K562 (cell line): ENCODE results near the gene PROK1. TPM values are rescaled to one million over a fixed set of nuclear protein-coding genes. Genes with fewer than 3 reads are reported as not detected.
A peak's percentile ranks its signal among the peaks of the same experiment; 100 is the strongest.

ENCODE experiments used
- ARHGAP35 ChIP-seq: fragments of 450-650 bp; IDR thresholded peaks from 2 replicates; pipeline ENCODE4 v1.6.1; 2018; ENCODE audit not compliant: partially characterized antibody
- KDM1A ChIP-seq, 2 experiments: fragments of 450-650 bp; IDR thresholded peaks; 2 replicates each; pipeline ENCODE4 v1.6.1; 2016; ENCODE audit warnings: mild to moderate bottlenecking in 2 of 2
- MTF1 ChIP-seq: fragments of 250-450 bp; sonication (Bioruptor Pico); IDR thresholded peaks from 2 replicates; pipeline ENCODE4 v1.9.0; 2021; ENCODE audit warnings: moderate library complexity, mild to moderate bottlenecking, inconsistent platforms, borderline replicate concordance
- NCOA1 ChIP-seq: fragments of 450-650 bp; IDR thresholded peaks from 2 replicates; pipeline ENCODE4 v1.6.1; 2016; ENCODE audit warnings: low read depth
- RB1 ChIP-seq: fragments of 450-650 bp; IDR thresholded peaks from 2 replicates; pipeline ENCODE4 v1.6.1; 2017; ENCODE audit warnings: low read depth, mild to moderate bottlenecking
- SAP30 ChIP-seq: fragments of 200-600 bp; sonication (generic); IDR thresholded peaks from 2 replicates; pipeline ENCODE4 v1.6.1; 2012; ENCODE audit warnings: borderline replicate concordance, low read depth, mild to moderate bottlenecking, moderate library complexity, low read length, control low read depth, inconsistent platforms; ENCODE audit not compliant: insufficient read depth, poor library complexity, severe bottlenecking
- ZNF140 ChIP-seq: fragments of 250-450 bp; sonication (Bioruptor Pico); IDR thresholded peaks from 2 replicates; pipeline ENCODE4 v1.8.0; 2021; ENCODE audit warnings: moderate library complexity, mild to moderate bottlenecking, inconsistent platforms
- ZNF224 ChIP-seq: sonication (generic); formaldehyde crosslinking; IDR thresholded peaks from 2 replicates; pipeline ENCODE4 v1.8.0; 2022; ENCODE audit warnings: mild to moderate bottlenecking, missing genetic modification reagents
- polyA plus RNA-seq, 8 experiments: library from polyadenylated mRNA; depleted of rRNA in 4 of 8; stranded (reverse) in 5 of 8; unstranded in 3 of 8; fragments of >200 nt; fragmentation: Nextera tagmentation in 2 of 8; fragmentation: Illumina TruSeq in 1 of 8; extraction: Ambion mirVana in 2 of 8; extraction: Trizol in 1 of 8; gene quantifications; 2 replicates each; pipeline versions ENCODE4 v1.2.1 to v1.2.3, GENCODE V29; 2011 to 2014; ENCODE audit warnings: inconsistent platforms in 1 of 8, missing spikeins in 1 of 8
- total RNA-seq, 7 experiments: library from RNA; depleted of rRNA in 6 of 7; stranded (reverse); fragments of >200 nt in 6 of 7; fragmentation: Illumina TruSeq in 2 of 7; extraction: Trizol in 2 of 7; gene quantifications; 2 replicates each; pipeline versions ENCODE4 v1.2.1 to v1.2.3, GENCODE V29; 2011 to 2021; ENCODE audit warnings: low replicate concordance in 1 of 7
- TF ChIP-seq, protein P1 (sequence below): fragments of 250-450 bp; sonication (Bioruptor Pico); IDR thresholded peaks from 2 replicates; pipeline ENCODE4 v1.4.0; 2020
- TF ChIP-seq, protein P2 (sequence below): IDR thresholded peaks from 2 replicates; pipeline ENCODE4 v1.6.1; 2011; ENCODE audit not compliant: insufficient read length; ENCODE audit errors: extremely low read depth
- TF ChIP-seq, protein P3 (sequence below): sonication (generic); formaldehyde crosslinking; IDR thresholded peaks from 2 replicates; pipeline ENCODE4 v1.8.1; 2022; ENCODE audit warnings: missing genetic modification reagents
- TF ChIP-seq, protein P4 (sequence below): sonication (generic); formaldehyde crosslinking; IDR thresholded peaks from 2 replicates; pipeline ENCODE4 v1.8.1; 2023; ENCODE audit warnings: mild to moderate bottlenecking, missing genetic modification reagents
- TF ChIP-seq, protein P5 (sequence below), 2 experiments: fragments of 450-650 bp in 1 of 2; sonication (generic) in 1 of 2; formaldehyde crosslinking; conservative IDR thresholded peaks; 2 replicates each; pipeline versions ENCODE4 v1.4.0 to v1.8.1; 2020 to 2022; ENCODE audit warnings: mild to moderate bottlenecking in 1 of 2, missing genetic modification reagents in 1 of 2

PROK1 gene
- total and polyA plus RNA-seq, 9 of the 15 experiments (the other 6 are each of a cell fraction or from before 2014, with no cell fraction given): 0.15 TPM; not detected in 8

DNA sequence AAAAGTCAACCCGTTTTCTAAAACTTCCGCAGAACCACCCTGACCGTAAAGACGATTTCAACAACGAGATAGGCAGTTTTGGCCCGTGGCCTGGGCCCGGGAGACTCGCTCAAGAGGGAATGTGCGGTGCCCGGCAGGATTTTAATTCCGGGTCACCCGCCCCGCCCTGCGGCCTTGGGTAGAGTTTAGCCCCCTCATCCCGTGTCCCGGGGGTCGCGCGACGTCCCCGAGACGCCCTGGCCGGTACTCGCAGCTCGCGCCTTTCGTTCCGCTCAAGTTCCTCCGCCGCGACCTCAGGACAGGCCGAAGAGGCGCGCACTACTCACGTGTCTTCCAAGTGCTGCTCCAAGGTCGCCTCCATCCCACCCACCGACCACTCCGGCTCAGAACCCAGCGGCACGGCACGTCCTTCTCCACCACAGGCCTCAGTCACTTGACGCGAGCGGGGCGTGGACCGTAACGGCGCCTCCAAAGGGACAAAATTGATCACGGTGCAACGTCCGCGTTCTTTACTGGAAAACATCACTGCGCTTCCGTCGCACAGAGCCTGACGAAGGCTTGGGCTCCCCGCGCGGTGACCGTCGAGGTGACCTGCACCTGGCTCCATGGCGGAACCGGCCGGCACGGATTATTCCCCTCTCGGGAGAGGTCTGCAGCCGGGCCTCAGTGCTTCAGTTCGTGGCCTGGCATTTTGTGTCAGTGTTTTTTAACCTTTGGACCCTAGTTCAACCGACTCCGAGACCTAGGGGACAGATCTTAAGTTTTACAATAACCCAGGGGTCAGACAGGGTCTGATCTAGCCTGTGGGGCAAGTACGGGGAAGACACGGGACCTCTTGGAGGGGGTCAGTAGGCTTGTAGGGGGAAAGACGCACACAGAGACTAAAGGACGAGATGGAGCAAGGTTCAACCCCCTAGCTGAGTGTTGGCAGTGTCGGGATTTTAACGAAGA, 43.4 kb upstream of the PROK1 start, which contains the start of gene LAMTOR5 (continued):
- TF ChIP-seq, protein P1, sequence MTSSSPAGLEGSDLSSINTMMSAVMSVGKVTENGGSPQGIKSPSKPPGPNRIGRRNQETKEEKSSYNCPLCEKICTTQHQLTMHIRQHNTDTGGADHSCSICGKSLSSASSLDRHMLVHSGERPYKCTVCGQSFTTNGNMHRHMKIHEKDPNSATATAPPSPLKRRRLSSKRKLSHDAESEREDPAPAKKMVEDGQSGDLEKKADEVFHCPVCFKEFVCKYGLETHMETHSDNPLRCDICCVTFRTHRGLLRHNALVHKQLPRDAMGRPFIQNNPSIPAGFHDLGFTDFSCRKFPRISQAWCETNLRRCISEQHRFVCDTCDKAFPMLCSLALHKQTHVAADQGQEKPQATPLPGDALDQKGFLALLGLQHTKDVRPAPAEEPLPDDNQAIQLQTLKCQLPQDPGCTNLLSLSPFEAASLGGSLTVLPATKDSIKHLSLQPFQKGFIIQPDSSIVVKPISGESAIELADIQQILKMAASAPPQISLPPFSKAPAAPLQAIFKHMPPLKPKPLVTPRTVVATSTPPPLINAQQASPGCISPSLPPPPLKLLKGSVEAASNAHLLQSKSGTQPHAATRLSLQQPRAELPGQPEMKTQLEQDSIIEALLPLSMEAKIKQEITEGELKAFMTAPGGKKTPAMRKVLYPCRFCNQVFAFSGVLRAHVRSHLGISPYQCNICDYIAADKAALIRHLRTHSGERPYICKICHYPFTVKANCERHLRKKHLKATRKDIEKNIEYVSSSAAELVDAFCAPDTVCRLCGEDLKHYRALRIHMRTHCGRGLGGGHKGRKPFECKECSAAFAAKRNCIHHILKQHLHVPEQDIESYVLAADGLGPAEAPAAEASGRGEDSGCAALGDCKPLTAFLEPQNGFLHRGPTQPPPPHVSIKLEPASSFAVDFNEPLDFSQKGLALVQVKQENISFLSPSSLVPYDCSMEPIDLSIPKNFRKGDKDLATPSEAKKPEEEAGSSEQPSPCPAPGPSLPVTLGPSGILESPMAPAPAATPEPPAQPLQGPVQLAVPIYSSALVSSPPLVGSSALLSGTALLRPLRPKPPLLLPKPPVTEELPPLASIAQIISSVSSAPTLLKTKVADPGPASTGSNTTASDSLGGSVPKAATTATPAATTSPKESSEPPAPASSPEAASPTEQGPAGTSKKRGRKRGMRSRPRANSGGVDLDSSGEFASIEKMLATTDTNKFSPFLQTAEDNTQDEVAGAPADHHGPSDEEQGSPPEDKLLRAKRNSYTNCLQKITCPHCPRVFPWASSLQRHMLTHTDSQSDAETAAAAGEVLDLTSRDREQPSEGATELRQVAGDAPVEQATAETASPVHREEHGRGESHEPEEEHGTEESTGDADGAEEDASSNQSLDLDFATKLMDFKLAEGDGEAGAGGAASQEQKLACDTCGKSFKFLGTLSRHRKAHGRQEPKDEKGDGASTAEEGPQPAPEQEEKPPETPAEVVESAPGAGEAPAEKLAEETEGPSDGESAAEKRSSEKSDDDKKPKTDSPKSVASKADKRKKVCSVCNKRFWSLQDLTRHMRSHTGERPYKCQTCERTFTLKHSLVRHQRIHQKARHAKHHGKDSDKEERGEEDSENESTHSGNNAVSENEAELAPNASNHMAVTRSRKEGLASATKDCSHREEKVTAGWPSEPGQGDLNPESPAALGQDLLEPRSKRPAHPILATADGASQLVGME: peak; percentile 85; the same call in 1 of the 2 replicates
- TF ChIP-seq NCOA1 (peak; percentile 20; the same call in 1 of the 2 replicates), KDM1A (IDR thresholded peaks at IDR 0.05) (0 out of 4 replicates have a peak, but pooled peaks of 1 of the 2 experiments have one; percentile 20), ZNF140 (CRISPR knock-in tag) (no peak), ARHGAP35 (no peak), SAP30 (peak; percentile 93), MTF1 (CRISPR knock-in tag) (0 out of 2 replicates have a peak, but pooled peaks have one; percentile 36), RB1 (peak; percentile 64), ZNF224 (CRISPR knock-in tag) (0 out of 2 replicates have a peak, but pooled peaks have one; percentile 34)
- TF ChIP-seq, protein P2, sequence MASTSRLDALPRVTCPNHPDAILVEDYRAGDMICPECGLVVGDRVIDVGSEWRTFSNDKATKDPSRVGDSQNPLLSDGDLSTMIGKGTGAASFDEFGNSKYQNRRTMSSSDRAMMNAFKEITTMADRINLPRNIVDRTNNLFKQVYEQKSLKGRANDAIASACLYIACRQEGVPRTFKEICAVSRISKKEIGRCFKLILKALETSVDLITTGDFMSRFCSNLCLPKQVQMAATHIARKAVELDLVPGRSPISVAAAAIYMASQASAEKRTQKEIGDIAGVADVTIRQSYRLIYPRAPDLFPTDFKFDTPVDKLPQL: peak; percentile 72
- TF ChIP-seq, protein P3, sequence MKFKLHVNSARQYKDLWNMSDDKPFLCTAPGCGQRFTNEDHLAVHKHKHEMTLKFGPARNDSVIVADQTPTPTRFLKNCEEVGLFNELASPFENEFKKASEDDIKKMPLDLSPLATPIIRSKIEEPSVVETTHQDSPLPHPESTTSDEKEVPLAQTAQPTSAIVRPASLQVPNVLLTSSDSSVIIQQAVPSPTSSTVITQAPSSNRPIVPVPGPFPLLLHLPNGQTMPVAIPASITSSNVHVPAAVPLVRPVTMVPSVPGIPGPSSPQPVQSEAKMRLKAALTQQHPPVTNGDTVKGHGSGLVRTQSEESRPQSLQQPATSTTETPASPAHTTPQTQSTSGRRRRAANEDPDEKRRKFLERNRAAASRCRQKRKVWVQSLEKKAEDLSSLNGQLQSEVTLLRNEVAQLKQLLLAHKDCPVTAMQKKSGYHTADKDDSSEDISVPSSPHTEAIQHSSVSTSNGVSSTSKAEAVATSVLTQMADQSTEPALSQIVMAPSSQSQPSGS (CRISPR knock-in tag): no peak
- TF ChIP-seq, protein P4, sequence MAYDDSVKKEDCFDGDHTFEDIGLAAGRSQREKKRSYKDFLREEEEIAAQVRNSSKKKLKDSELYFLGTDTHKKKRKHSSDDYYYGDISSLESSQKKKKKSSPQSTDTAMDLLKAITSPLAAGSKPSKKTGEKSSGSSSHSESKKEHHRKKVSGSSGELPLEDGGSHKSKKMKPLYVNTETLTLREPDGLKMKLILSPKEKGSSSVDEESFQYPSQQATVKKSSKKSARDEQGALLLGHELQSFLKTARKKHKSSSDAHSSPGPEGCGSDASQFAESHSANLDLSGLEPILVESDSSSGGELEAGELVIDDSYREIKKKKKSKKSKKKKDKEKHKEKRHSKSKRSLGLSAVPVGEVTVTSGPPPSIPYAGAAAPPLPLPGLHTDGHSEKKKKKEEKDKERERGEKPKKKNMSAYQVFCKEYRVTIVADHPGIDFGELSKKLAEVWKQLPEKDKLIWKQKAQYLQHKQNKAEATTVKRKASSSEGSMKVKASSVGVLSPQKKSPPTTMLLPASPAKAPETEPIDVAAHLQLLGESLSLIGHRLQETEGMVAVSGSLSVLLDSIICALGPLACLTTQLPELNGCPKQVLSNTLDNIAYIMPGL (CRISPR knock-in tag): 0 out of 2 replicates have a peak, but pooled peaks have one; percentile 44
- TF ChIP-seq, protein P5, sequence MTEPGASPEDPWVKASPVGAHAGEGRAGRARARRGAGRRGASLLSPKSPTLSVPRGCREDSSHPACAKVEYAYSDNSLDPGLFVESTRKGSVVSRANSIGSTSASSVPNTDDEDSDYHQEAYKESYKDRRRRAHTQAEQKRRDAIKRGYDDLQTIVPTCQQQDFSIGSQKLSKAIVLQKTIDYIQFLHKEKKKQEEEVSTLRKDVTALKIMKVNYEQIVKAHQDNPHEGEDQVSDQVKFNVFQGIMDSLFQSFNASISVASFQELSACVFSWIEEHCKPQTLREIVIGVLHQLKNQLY (CRISPR knock-in tag; conservative IDR thresholded peaks at IDR 0.05): peak in 1 of 2 experiments; percentile 48; a peak in 2 of 4 replicates
